GM12878 (cell line): Measurements from ENCODE around the gene NKD2. TPM values are rescaled to one million over a fixed set of nuclear protein-coding genes. Genes with fewer than 3 reads are reported as not detected.

Experiments
- ATAC-seq: fragments of 200-7000 bp; cut with Tn5 transposase; 3 replicates; pipeline ENCODE4 v1.9.1; 2020; ENCODE audit warnings: mild to moderate bottlenecking, moderate library complexity
- BruUV-seq: library from RNA; stranded (reverse); fragments of 400-500 nt; replicated peaks from 2 replicates; lab custom pipeline; 2021; lab: Mats Ljungman, UMichigan
- CTCF ChIA-PET: fragments of 300-600 bp; sonication (Branson Sonifier 250); formaldehyde crosslinking; extraction: SDS; loops from one replicate; lab custom pipeline; 2021; ENCODE audit warnings: inconsistent platforms; lab: Yijun Ruan, JAX
- POLR2A ChIA-PET: fragments of 350-600 bp; formaldehyde crosslinking; extraction: SDS; loops from one replicate; lab custom pipeline; 2021; ENCODE audit warnings: inconsistent platforms; lab: Charles Lee
- RAD21 ChIA-PET: fragments of 300-600 bp; sonication (Branson Sonifier 250); formaldehyde crosslinking; loops from one replicate; lab custom pipeline; 2023; ENCODE audit warnings: antibody characterized with exemption; ENCODE audit not compliant: unreplicated experiment; lab: Charles Lee
- SMC1A ChIA-PET: fragments of 300-600 bp; sonication (Branson Sonifier 250); formaldehyde crosslinking; loops from one replicate; lab custom pipeline; 2023; ENCODE audit not compliant: unreplicated experiment, uncharacterized antibody; lab: Charles Lee
- DNase-seq: peaks from one replicate; pipeline ENCODE4 v3.0.0-alpha.2; 2011; ENCODE audit warnings: low read depth, low spot score
- FAIRE-seq: peaks from 3 replicates; lab custom pipeline; 2011; peaks lifted over from hg19 to GRCh38; lab: Jason Lieb, UNC
- H2AFZ ChIP-seq: 2 replicates; pipeline ENCODE4 v1.6.0; 2011; ENCODE audit warnings: low read depth, low read length, control low read depth; ENCODE audit not compliant: control insufficient read depth
- H3K27ac ChIP-seq: 2 replicates; pipeline ENCODE4 v1.5.1; 2011; ENCODE audit warnings: control low read depth; ENCODE audit not compliant: control insufficient read depth, insufficient read depth
- H3K27me3 ChIP-seq, 2 experiments: replicated peaks in 1 of 2; 2 replicates each; pipeline versions ENCODE4 v1.6.0 to v1.6.1; 2011; ENCODE audit warnings: low read length in 1 of 2; ENCODE audit not compliant: control insufficient read depth in 2 of 2, insufficient read depth in 2 of 2
- H3K36me3 ChIP-seq, 2 experiments: 2 replicates each; pipeline ENCODE4 v1.5.1; 2011; ENCODE audit warnings: low read length in 1 of 2; ENCODE audit not compliant: control insufficient read depth in 2 of 2, insufficient read depth in 2 of 2
- H3K4me1 ChIP-seq: 2 replicates; pipeline ENCODE4 v1.6.1; 2011; ENCODE audit warnings: mild to moderate bottlenecking, low read length, moderate library complexity, mixed read lengths; ENCODE audit not compliant: control insufficient read depth, insufficient read depth
- H3K4me2 ChIP-seq: 2 replicates; pipeline ENCODE4 v1.6.0; 2011; ENCODE audit warnings: control low read depth; ENCODE audit not compliant: control insufficient read depth, insufficient read depth
- H3K4me3 ChIP-seq: fragments of 200-600 bp; sonication (generic); 2 replicates; pipeline ENCODE4 v1.5.1; 2016
- H3K79me2 ChIP-seq: 2 replicates; pipeline ENCODE4 v1.6.0; 2011; ENCODE audit warnings: low read length; ENCODE audit not compliant: control insufficient read depth, insufficient read depth
- H3K9ac ChIP-seq: 2 replicates; pipeline ENCODE4 v1.8.0; 2011; ENCODE audit warnings: low read length, control low read depth, mixed read lengths; ENCODE audit not compliant: control insufficient read depth, insufficient read depth
- H3K9me3 ChIP-seq: replicated peaks from 3 replicates; pipeline ENCODE4 v1.5.1; 2011; ENCODE audit warnings: mild to moderate bottlenecking, low read length; ENCODE audit not compliant: control insufficient read depth, insufficient read depth
- H4K20me1 ChIP-seq: 2 replicates; pipeline ENCODE4 v1.6.0; 2011; ENCODE audit not compliant: control insufficient read depth, insufficient read depth
- CBX5 ChIP-seq: sonication (generic); IDR thresholded peaks from 2 replicates; pipeline ENCODE4 v1.6.1; 2016; ENCODE audit warnings: low read depth, moderate library complexity, mild to moderate bottlenecking, inconsistent platforms
- CHD1 ChIP-seq: IDR thresholded peaks from 2 replicates; pipeline ENCODE4 v1.6.1; 2012; ENCODE audit warnings: low read depth, low read length, improper control_type of control experiment
- CREM ChIP-seq: IDR thresholded peaks from 2 replicates; pipeline ENCODE4 v1.6.1; 2014; ENCODE audit warnings: antibody characterized with exemption, low read depth
- FOXK2 ChIP-seq: fragments of 450-650 bp; IDR thresholded peaks from 2 replicates; pipeline ENCODE4 v1.6.1; 2017; ENCODE audit warnings: mild to moderate bottlenecking, moderate library complexity
- FOXM1 ChIP-seq: IDR thresholded peaks from 2 replicates; pipeline ENCODE4 v1.6.1; 2012; ENCODE audit warnings: low read depth, mild to moderate bottlenecking, inconsistent platforms, low read length, moderate library complexity
- JUNB ChIP-seq: IDR thresholded peaks from 2 replicates; pipeline ENCODE4 v1.6.1; 2016; ENCODE audit warnings: antibody characterized with exemption, mild to moderate bottlenecking
- KAT2A ChIP-seq: conservative IDR thresholded peaks from 2 replicates; pipeline ENCODE4 v1.6.1; 2011; ENCODE audit warnings: low read depth, low read length; ENCODE audit not compliant: control insufficient read depth
- MAX ChIP-seq: IDR thresholded peaks from 2 replicates; pipeline ENCODE4 v1.6.1; 2012; ENCODE audit warnings: low read depth, low read length, improper control_type of control experiment
- SMAD1 ChIP-seq: fragments of 450-650 bp; IDR thresholded peaks from 2 replicates; pipeline ENCODE4 v1.6.1; 2018; ENCODE audit warnings: mild to moderate bottlenecking, low read depth; ENCODE audit not compliant: partially characterized antibody
- SMAD5 ChIP-seq: IDR thresholded peaks from 2 replicates; pipeline ENCODE4 v1.6.1; 2016; ENCODE audit warnings: antibody characterized with exemption, low read depth
- ZNF217 ChIP-seq: fragments of 450-650 bp; IDR thresholded peaks from 2 replicates; pipeline ENCODE4 v1.6.1; 2017; ENCODE audit warnings: antibody characterized with exemption, mild to moderate bottlenecking
- ZNF622 ChIP-seq: fragments of 450-650 bp; IDR thresholded peaks from 2 replicates; pipeline ENCODE4 v1.6.1; 2017; ENCODE audit warnings: mild to moderate bottlenecking, inconsistent platforms
- ZNF687 ChIP-seq: fragments of 450-650 bp; IDR thresholded peaks from 2 replicates; pipeline ENCODE4 v1.6.1; 2017; ENCODE audit warnings: mild to moderate bottlenecking, moderate library complexity
- ZZZ3 ChIP-seq: IDR thresholded peaks from 2 replicates; pipeline ENCODE4 v1.6.1; 2011; ENCODE audit warnings: low read depth; ENCODE audit not compliant: control insufficient read depth, insufficient read length
- WGBS: methylation state at CpG from one replicate; pipeline ENCODE4 v1.1.6; 2016; ENCODE audit warnings: low lambda C conversion rate; ENCODE audit not compliant: insufficient replicate concordance, insufficient coverage; ENCODE audit errors: missing lambda C conversion rate; 5-methylcytosine and 5-hydroxymethylcytosine counted together
- in situ Hi-C: fragments of 300-500 bp; cut with MboI; formaldehyde crosslinking; loops from 9 replicates; pipeline ENCODE4 v1.14.3; 2018; ENCODE audit warnings: mixed read lengths
- intact Hi-C: fragments of 100-400 bp; cut with micrococcal nuclease; formaldehyde crosslinking; loops from one replicate; pipeline ENCODE4 v1.14.2; 2022; ENCODE audit not compliant: unreplicated experiment
- polyA plus RNA-seq, 11 experiments: library from polyadenylated mRNA; depleted of rRNA in 4 of 11; unstranded in 6 of 11; stranded (reverse) in 5 of 11; fragments of >200 nt; fragmentation: Nextera tagmentation in 4 of 11; fragmentation: Illumina TruSeq in 1 of 11; extraction: Ambion mirVana in 4 of 11; extraction: Trizol in 1 of 11; gene quantifications; 1 replicate in 1 of 11; 2 replicates in 10 of 11; pipeline versions ENCODE4 v1.2.1 to v1.2.3, GENCODE V29; 2011 to 2016; ENCODE audit warnings: inconsistent platforms in 2 of 11, missing spikeins in 2 of 11, low read depth in 1 of 11
- total RNA-seq, 4 experiments: library from RNA; depleted of rRNA in 3 of 4; stranded (reverse); fragments of >200 nt in 3 of 4; fragmentation: Illumina TruSeq in 1 of 4; extraction: Trizol in 1 of 4; gene quantifications; 2 replicates each; pipeline versions ENCODE4 v1.2.1 to v1.2.3, GENCODE V29; 2013 to 2021

The NKD2 gene
- total and polyA plus RNA-seq, 10 of the 15 experiments (the other 5 are each of a cell fraction or from before 2014, with no cell fraction given), result 0.20 to 0.83 (median 0.26) TPM; not detected in 7

- ChIA-PET RAD21 (no interaction called here), CTCF (interaction anchor here (0.7 kb wide), 1 partner anchor 623 kb away, joined by 3 read pairs; no protein-coding TSS in a partner anchor), SMC1A (no interaction called here), POLR2A (no interaction called here)
- Histone ChIP-seq H3K9me3 (no peaks in the 10 kb centered on the region), H4K20me1 (no peaks in the 10 kb centered on the region; the same call in 1 of the 2 replicates), H3K4me2 (no peak overlapping the region), H3K27me3 (peaks cover 0 to 2% of the 10 kb centered on the region in 2 experiments; a peak in 3 of 4 replicates), H3K9ac (no peak overlapping the region), H2AFZ (no peak overlapping the region), H3K27ac (no peak overlapping the region), H3K36me3 (no peaks in the 10 kb centered on the region), H3K79me2 (no peaks in the 10 kb centered on the region), H3K4me3 (no peak overlapping the region), H3K4me1 (no peaks in the 10 kb centered on the region)
- no TSS peak for BruUV-seq
- ATAC-seq (no peak), DNase-seq (no peak), FAIRE-seq (no peak)
- WGBS, result 14% methylated on average over 12 of the region's 12 CpGs
- TF ChIP-seq CBX5 (no peak), CREM (no peak)
- intact Hi-C loops (no loop called here), in situ Hi-C loops (no loop called here)
These were observed 10.2 kb upstream of the NKD2 start for GRCh38 chr5:998246-999031.

- SMC1A ChIA-PET, result no interaction called here
- H3K79me2 ChIP-seq, result no peaks in the 10 kb centered on the region
- DNase-seq (no peak), FAIRE-seq (no peak), ATAC-seq (no peak)
- H3K27me3 ChIP-seq, result peaks cover 0 to 2% of the 10 kb centered on the region in 2 experiments; a peak in 3 of 4 replicates
- H4K20me1 ChIP-seq, result no peaks in the 10 kb centered on the region; the same call in 1 of the 2 replicates
- H2AFZ ChIP-seq, result no peak overlapping the region
- WGBS, result 44% methylated on average over 6 of the region's 6 CpGs
- POLR2A ChIA-PET, result no interaction called here
- RAD21 ChIA-PET, result no interaction called here
- CTCF ChIA-PET, result no interaction called here
- no peak overlapping the region for H3K4me3 ChIP-seq
- no peak overlapping the region for H3K4me2 ChIP-seq
- BruUV-seq, result no TSS peak
- H3K36me3 ChIP-seq, result no peaks in the 10 kb centered on the region
- H3K9me3 ChIP-seq, result no peaks in the 10 kb centered on the region
- no peak overlapping the region for H3K27ac ChIP-seq
- in situ Hi-C loops, result no loop called here
- H3K4me1 ChIP-seq, result no peaks in the 10 kb centered on the region
- H3K9ac ChIP-seq, result no peak overlapping the region
- intact Hi-C loops, result no loop called here
- no peak for TF ChIP-seq ZNF687
- TF ChIP-seq CHD1, result no peak
- TF ChIP-seq CBX5, result no peak
- TF ChIP-seq FOXK2, result no peak
- no peak for TF ChIP-seq ZNF217
- no peak for TF ChIP-seq ZZZ3
- no peak for TF ChIP-seq JUNB
- TF ChIP-seq SMAD5, result no peak
- no peak for TF ChIP-seq KAT2A
- TF ChIP-seq FOXM1, result no peak
- TF ChIP-seq MAX, result no peak
- TF ChIP-seq SMAD1, result no peak
- TF ChIP-seq ZNF622, result no peak
These were observed 9.5 kb upstream of the NKD2 start for GRCh38 chr5:999032-999501.
